Keratinocyte (primary cell): ENCODE data around the gene HDAC10.

Experiments used
- EZH2 ChIP-seq: IDR thresholded peaks from one replicate; pipeline ENCODE4 v1.6.1; 2012; ENCODE audit warnings: inconsistent platforms, mild to moderate bottlenecking, low read length, moderate library complexity
- TF ChIP-seq, protein P1 (sequence below), 3 experiments: IDR thresholded peaks in 1 of 3; conservative IDR thresholded peaks in 1 of 3; optimal IDR thresholded peaks in 1 of 3; 2 replicates in 2 of 3; 3 replicates in 1 of 3; pipeline versions ENCODE3 to v1.5.1; 2011; ENCODE audit warnings: low read length in 3 of 3, mild to moderate bottlenecking in 3 of 3, moderate library complexity in 2 of 3, control low read depth in 1 of 3, inconsistent platforms in 1 of 3; ENCODE audit not compliant: insufficient read depth in 2 of 3; ENCODE audit errors: extremely low read depth in 1 of 3

DNA sequence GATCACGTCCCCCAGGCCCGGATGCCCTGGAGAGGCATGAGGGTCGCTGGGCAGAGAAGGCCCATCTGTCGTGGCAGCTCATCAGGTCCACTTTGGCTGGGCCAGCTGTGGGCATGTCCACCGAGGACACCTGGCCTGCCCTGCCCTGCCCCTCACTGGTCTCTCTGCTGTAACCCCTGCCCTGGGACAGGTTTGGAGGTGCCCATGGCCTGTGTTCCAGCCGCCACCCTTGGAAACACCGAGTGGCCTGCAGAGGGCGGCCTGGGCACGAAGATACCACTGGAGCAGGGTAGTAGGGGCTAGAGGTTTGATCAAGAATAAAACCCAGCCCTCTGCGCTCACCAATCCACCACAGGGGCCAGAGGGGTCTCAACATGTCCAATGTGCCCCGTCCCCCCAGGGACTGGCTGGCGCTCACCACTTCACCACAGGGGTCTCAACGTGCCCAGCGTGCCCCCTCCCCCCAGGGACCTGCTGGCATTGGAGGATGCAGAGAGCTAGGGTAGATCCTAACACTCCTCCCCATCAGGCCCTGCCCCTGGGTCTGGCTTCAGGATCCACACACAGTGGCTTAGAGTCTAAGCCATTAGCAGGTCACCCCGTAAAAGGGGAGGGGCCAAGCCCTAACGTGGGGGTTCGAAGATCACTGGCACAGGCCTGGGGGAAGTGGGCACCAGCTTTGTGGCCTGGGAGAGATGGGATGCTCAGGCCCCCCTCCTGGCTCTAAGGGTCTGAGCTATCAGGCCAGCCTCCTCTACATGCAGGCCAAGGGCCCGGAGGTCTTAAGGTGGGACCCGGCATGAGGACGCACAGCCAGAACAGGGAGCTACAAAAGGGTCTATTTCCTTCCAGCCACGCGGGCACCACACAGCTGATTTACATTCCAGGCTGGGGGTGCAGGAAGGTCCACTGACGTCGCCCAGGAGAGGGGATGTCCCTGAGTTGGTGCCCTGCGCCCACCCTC is 1.3 kb upstream of the HDAC10 start:
- TF ChIP-seq, protein P1, sequence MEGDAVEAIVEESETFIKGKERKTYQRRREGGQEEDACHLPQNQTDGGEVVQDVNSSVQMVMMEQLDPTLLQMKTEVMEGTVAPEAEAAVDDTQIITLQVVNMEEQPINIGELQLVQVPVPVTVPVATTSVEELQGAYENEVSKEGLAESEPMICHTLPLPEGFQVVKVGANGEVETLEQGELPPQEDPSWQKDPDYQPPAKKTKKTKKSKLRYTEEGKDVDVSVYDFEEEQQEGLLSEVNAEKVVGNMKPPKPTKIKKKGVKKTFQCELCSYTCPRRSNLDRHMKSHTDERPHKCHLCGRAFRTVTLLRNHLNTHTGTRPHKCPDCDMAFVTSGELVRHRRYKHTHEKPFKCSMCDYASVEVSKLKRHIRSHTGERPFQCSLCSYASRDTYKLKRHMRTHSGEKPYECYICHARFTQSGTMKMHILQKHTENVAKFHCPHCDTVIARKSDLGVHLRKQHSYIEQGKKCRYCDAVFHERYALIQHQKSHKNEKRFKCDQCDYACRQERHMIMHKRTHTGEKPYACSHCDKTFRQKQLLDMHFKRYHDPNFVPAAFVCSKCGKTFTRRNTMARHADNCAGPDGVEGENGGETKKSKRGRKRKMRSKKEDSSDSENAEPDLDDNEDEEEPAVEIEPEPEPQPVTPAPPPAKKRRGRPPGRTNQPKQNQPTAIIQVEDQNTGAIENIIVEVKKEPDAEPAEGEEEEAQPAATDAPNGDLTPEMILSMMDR (optimal IDR thresholded peaks at IDR 0.05 in 1 of 3, IDR thresholded peaks at IDR 0.05 in 1 of 3, conservative IDR thresholded peaks at IDR 0.05 in 1 of 3; ENCODE audit: extremely low read depth in 1 of 3, insufficient read depth in 2 of 3, low read length in 3 of 3), result peak; percentile 64 to 94 (median 72)
- no peak for TF ChIP-seq EZH2
